GM12865 (cell line): Measurements from ENCODE around the gene NEMF.
"Not testable (repeated sequence)": the region's sequence is repeated elsewhere in the genome, so short reads cannot be mapped to it uniquely, and the experiment has no call there.

ENCODE experiments used
- DNase-seq: peaks from one replicate; pipeline ENCODE4 v3.0.0; 2010; ENCODE audit warnings: low read depth
- H3K4me3 ChIP-seq: 2 replicates; pipeline ENCODE4 v1.5.1; 2011; ENCODE audit warnings: mild to moderate bottlenecking, low read depth, low read length, control low read depth
- TF ChIP-seq, protein P1 (sequence below): IDR thresholded peaks from 2 replicates; pipeline ENCODE4 v1.5.1; 2011; ENCODE audit warnings: low read length, control low read depth, low read depth, inconsistent platforms; ENCODE audit not compliant: insufficient read depth; ENCODE audit errors: missing control alignments

The NEMF gene

DNA sequence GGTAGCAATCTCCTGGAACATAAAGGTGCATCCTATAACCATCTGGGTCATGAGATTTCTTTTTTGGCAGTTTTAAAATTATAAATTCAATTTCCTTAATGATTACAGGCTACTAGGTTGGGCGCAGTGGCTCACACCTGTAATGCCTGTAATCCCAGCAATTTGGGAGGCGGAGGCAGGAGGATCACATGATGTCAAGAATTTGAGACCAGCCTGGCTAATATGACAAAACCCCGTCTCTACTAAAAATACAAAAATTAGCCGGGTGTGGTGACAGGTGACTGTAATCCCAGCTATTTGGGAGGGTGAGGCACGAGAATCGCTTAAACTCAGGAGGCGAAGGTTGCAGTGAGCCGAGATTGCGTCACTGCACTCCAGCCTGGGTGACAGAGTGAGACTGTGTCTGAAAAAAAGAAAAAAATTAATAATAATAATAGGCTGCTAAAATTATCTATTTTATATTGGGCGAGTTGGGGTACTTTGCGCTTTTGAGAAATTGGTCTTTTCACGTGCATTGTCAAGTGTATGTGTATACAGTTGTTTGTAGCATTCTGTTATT is 23.1 kb upstream of the NEMF start:
- TF ChIP-seq, protein P1, sequence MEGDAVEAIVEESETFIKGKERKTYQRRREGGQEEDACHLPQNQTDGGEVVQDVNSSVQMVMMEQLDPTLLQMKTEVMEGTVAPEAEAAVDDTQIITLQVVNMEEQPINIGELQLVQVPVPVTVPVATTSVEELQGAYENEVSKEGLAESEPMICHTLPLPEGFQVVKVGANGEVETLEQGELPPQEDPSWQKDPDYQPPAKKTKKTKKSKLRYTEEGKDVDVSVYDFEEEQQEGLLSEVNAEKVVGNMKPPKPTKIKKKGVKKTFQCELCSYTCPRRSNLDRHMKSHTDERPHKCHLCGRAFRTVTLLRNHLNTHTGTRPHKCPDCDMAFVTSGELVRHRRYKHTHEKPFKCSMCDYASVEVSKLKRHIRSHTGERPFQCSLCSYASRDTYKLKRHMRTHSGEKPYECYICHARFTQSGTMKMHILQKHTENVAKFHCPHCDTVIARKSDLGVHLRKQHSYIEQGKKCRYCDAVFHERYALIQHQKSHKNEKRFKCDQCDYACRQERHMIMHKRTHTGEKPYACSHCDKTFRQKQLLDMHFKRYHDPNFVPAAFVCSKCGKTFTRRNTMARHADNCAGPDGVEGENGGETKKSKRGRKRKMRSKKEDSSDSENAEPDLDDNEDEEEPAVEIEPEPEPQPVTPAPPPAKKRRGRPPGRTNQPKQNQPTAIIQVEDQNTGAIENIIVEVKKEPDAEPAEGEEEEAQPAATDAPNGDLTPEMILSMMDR = no peak
- no peak overlapping the region for H3K4me3 ChIP-seq
- DNase-seq = no peak

GRCh38 chr14:49873548-49873947 is 21.0 kb upstream of the NEMF start:
- DNase-seq = not testable (repeated sequence)

DNA sequence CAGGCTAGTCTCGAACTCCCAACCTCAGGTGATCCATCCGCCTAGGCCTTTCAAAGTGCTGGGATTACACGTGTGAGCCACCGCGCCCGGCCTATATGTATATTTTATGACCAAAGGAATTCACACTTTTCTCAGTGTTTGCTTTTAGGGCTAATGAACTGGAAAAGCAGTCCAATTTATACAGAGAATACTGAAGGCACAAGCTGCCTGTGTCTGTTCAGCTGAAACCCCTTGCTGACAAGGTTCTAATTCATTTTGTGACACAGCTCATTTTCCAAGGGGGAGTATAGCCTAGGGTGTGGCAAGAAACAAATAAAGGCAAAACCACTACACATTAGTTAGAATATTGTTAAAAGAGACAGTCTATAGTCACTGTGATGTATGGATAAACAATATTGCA is 18.3 kb upstream of the NEMF start:
- H3K4me3 ChIP-seq = no peak overlapping the region
- TF ChIP-seq, protein P1 = no peak
- DNase-seq = no peak

More at GRCh38 chr14:49873548-49873947, 21.0 kb upstream of the NEMF start:
- H3K4me3 ChIP-seq = not testable (repeated sequence)

GRCh38 chr14:49868720-49869114 is 16.1 kb upstream of the NEMF start:
- DNase-seq = no peak
- TF ChIP-seq, protein P1 = no peak
- H3K4me3 ChIP-seq = peak overlapping the region; percentile 51

DNA sequence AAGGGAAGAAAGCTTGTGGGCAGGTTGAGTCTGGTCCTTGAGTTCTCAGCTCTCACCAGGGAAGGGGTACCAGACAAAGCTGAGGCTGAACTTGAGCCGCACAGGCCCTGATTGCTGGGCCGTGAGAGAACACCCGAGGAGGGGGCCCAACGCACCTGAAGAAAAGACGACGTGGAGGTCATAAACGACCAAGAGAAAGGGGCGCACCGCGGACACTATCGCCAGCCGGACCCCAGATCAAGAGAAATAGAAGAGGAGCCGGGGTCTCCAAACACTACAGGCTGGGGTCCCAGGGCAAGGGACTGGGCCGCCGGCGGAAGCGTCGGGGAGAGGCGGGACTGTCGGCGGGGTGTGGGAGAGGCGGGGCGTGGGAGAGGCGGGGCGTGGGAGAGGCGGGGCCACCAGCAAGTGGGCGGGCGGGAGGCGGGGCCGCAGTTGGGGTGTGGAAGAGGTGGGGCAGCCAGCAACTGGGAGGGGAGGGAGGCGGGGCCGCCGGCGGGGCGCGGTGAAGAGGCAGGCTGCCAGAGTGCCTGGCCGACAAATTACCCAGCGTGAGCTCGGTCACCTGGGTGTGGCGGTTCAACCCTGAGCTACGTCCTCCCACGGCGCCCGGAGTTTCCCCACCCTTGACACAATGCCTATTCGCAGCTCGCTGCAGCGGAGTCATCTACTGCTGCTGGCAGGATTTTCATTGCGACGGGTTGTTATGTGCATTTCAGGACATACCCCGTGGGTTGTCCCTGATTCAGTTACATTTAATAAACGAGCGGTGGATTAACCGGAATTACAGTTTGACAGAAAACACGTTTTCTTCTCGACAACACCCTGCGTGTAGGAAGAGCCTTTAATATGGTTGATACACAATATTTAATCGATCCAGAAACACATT is 15.5 kb upstream of the NEMF start:
- peak overlapping the region; percentile 68 for H3K4me3 ChIP-seq
- DNase-seq = peak; percentile 99
- TF ChIP-seq, protein P1 = no peak

DNA sequence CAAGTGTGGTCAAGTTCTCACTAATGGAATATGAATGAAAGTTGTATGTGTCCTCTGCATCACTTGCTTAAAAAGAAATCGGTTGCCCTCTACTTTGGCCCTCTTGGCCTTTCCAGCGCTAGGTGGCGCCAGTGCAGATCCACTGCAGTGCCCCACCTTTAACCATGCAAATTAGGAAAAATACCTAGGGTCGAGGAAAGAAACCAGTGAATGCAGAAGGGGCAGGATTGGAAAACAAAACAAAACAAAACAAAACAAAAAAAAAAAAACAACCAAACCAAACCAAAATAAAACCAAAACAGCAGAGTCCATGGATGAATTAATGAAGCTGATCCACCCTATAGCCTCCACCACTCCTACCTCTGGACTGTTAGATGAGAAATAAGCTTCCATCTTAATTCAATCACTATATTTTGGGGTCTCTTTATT is 12.9 kb upstream of the NEMF start:
- DNase-seq = peak; percentile 85
- TF ChIP-seq, protein P1 = peak; percentile 82
- H3K4me3 ChIP-seq = no peak overlapping the region

DNA sequence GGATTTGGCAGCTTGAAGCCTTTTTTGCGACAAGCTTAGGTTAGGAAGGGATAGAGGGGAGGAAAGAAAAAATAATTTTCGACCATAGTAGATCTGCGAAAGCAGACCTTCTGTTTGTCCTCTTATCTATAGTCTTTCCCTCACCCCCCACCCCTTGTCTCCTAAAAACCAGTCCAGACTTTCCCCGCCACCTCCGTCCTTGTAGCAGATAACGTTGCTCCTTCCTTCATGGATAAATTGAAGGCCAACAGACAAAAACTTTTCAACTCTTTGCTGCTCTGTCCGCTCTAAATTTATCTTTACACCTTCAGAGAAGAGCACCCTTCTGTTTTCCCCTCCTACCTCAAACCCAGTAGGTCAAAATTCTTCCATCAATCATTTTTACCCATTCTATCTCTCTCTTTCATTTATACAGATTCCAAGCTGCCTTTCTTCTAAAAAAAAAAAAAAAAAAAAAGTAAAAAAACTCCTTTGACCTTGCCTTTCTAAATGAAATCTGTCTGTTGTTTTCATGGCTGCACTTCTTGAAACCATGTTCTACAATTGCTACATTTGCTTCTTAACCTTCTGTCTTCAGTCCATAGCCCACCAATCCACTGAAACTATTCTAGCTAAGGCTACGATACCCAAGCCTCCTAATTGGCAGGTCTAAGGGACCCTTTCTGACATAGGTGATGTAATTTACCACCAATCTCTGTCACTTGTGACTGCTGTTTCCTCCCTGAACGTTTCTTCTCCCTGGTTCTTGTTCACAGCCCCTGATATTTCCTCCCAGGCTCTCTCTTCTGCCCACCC is 11.1 kb upstream of the NEMF start:
- DNase-seq = peak; percentile 58
- TF ChIP-seq, protein P1 = no peak
- peak overlapping the region; percentile 66 for H3K4me3 ChIP-seq
